ENCODE measurements around the gene TMEM127.
A peak's percentile ranks its signal among the peaks of the same experiment; 100 is the strongest.
"Not testable (repeated sequence)": the region's sequence is repeated elsewhere in the genome, so short reads cannot be mapped to it uniquely, and the experiment has no call there.

Gene TMEM127, protein sequence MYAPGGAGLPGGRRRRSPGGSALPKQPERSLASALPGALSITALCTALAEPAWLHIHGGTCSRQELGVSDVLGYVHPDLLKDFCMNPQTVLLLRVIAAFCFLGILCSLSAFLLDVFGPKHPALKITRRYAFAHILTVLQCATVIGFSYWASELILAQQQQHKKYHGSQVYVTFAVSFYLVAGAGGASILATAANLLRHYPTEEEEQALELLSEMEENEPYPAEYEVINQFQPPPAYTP

GRCh38 chr2:96265840-96266679 is at the start of gene TMEM127, which contains the start of gene CIAO1:
TMEM127 (minus strand) TSS chr2:96265997; CDS start chr2:96265381, 616 bp downstream.
CIAO1 (plus strand) TSS chr2:96266225; CDS start chr2:96266351, 126 bp downstream.
- H3K4me1 Mint-ChIP-seq (ENCODE audit: low read depth): peaks cover 52% of the 10 kb centered on the region
- H3K27me3 Mint-ChIP-seq: no peaks in the 10 kb centered on the region
- H3K36me3 Mint-ChIP-seq (ENCODE audit: low read depth): peaks cover 94% of the 10 kb centered on the region
- H3K9me3 Mint-ChIP-seq: no peaks in the 10 kb centered on the region
- H3K27ac Mint-ChIP-seq: peak within 1 kb of the TSS; percentile 99
- intact Hi-C loops (cut with micrococcal nuclease): loop anchor here (2.0 kb wide), 2 partner anchors 57 to 127 kb away; partner anchors contain the start of genes ASTL and STARD7
- H3K4me3 Mint-ChIP-seq: peak within 1 kb of the TSS; percentile 99

DNA sequence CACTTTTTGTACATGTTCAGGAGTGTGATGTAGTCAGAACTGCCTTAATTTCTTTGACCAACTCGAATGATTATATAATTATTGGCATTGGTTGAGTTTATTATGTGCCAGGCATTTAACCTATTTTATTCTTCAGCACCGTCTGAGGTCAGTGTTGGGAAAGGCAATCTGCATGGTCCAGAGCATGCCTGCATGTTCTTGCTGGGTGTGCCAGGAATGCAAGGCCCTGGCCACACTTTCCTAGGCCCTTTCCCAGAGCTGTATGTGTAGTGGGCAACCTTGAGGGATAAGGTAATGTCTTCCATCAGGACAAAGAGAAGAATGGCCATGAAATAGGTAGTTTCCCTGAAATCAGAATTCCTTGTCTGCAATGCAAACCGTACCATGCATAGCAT is 49.2 kb upstream of the TMEM127 start:
- Mint-ChIP-seq H3K9me3 (no peaks in the 10 kb centered on the region), H3K36me3 (ENCODE audit: low read depth) (peaks cover 85% of the 10 kb centered on the region), H3K4me1 (ENCODE audit: low read depth) (peaks cover 58% of the 10 kb centered on the region), H3K27me3 (no peaks in the 10 kb centered on the region), H3K4me3 (no peak overlapping the region), H3K27ac (no peak overlapping the region)
- intact Hi-C loops (cut with micrococcal nuclease): no loop called here

DNA sequence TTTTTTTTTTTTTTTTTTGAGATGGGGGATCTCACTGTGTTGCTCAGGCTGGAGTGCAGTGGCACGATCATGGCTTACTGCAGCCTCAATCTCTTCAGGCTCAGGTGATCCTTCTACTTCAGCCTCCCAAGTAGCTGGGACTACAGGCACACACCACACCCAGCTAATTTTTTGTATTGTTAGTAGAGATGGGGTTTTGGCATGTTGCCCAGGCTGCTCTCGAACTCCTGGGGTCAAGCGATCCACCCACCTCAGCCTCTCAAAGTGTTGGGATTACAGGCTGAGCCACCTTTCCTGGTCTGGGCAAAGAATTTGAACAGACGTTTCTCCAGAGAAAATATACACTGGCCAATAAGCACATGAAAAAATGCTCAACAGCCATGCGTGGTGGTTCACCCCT is 42.5 kb upstream of the TMEM127 start:
- Mint-ChIP-seq H3K9me3 (no peaks in the 10 kb centered on the region), H3K4me3 (no peak overlapping the region), H3K36me3 (ENCODE audit: low read depth) (peaks cover 97% of the 10 kb centered on the region), H3K27me3 (no peaks in the 10 kb centered on the region), H3K27ac (peak overlapping the region; percentile 76), H3K4me1 (ENCODE audit: low read depth) (peaks cover 69% of the 10 kb centered on the region)
- intact Hi-C loops (cut with micrococcal nuclease): loop anchor here (5.0 kb wide), 1 partner anchor 34 kb away; no protein-coding TSS in a partner anchor

DNA sequence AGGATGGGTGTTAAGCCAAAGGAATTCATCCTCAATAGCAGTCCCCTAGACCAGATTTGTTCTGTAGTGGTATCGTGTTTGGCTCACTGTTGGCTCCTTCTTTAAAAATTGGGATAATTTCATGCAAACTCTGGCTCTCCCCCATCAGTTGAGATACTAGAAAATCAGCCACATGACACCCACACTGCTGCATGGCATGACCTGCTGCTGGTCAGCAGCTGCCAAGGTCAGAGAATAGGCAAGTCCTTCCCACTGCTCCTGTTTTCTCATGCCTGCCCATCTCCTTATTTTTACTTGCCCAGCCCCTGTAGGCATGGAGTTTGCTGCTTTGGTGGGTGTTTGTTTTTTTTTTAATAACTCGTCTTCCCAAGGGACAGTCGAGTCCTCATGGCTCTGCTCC is 40.6 kb upstream of the TMEM127 start:
- intact Hi-C loops (cut with micrococcal nuclease): loop anchor here (5.0 kb wide), 1 partner anchor 36 kb away; no protein-coding TSS in a partner anchor
- Mint-ChIP-seq H3K9me3 (no peaks in the 10 kb centered on the region), H3K36me3 (ENCODE audit: low read depth) (peaks cover 97% of the 10 kb centered on the region), H3K27me3 (no peaks in the 10 kb centered on the region), H3K4me3 (peak overlapping the region; percentile 94), H3K27ac (peak overlapping the region; percentile 96), H3K4me1 (ENCODE audit: low read depth) (peaks cover 70% of the 10 kb centered on the region)

- H3K27ac Mint-ChIP-seq: peak overlapping the region; percentile 96
- intact Hi-C loops (cut with micrococcal nuclease): loop anchor here (2.0 to 5.0 kb wide), 3 partner anchors 15 to 203 kb away; no protein-coding TSS in a partner anchor
- peaks cover 74% of the 10 kb centered on the region for H3K4me1 Mint-ChIP-seq (ENCODE audit: low read depth)
- peaks cover 97% of the 10 kb centered on the region for H3K36me3 Mint-ChIP-seq (ENCODE audit: low read depth)
- H3K4me3 Mint-ChIP-seq: peak overlapping the region; percentile 94
- H3K27me3 Mint-ChIP-seq: no peaks in the 10 kb centered on the region
- H3K9me3 Mint-ChIP-seq: no peaks in the 10 kb centered on the region
These were observed 40.1 kb upstream of the TMEM127 start for GRCh38 chr2:96305979-96306308.

GRCh38 chr2:96305091-96305978 is 39.5 kb upstream of the TMEM127 start, which contains the start of gene SNRNP200:
SNRNP200 (minus strand) TSS chr2:96305546; CDS start chr2:96305437, 109 bp downstream.
- peak within 1 kb of the TSS; percentile 94 for H3K4me3 Mint-ChIP-seq

DNA sequence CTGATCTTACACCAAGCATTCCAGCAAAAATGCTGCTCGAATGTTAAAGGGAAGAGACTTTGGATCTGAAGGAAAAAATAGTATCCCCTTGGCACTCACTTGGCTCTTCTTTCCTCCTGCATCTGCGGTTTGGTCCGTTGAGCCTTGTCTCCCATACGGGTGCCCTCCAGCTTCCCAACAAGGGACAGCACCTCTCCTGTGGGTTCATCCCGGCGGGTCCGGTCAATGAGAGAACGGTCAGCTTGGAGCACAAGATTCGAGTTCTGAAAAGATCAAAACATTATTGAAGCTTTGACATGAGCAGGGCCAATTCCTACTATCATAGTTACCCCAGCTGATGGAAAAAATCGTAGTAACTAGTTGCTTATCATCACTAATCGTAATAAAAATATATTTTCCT is 38.8 kb upstream of the TMEM127 start:
- Mint-ChIP-seq H3K9me3 (no peaks in the 10 kb centered on the region), H3K27me3 (no peaks in the 10 kb centered on the region)

More at GRCh38 chr2:96305091-96305978, 39.5 kb upstream of the TMEM127 start, which contains the start of gene SNRNP200:
- no peaks in the 10 kb centered on the region for H3K27me3 Mint-ChIP-seq
- intact Hi-C loops (cut with micrococcal nuclease): loop anchor here (2.0 to 5.0 kb wide), 3 partner anchors 15 to 203 kb away; no protein-coding TSS in a partner anchor
- peaks cover 98% of the 10 kb centered on the region for H3K36me3 Mint-ChIP-seq (ENCODE audit: low read depth)
- H3K27ac Mint-ChIP-seq: peak within 1 kb of the TSS; percentile 96
- no peaks in the 10 kb centered on the region for H3K9me3 Mint-ChIP-seq
- peaks cover 75% of the 10 kb centered on the region for H3K4me1 Mint-ChIP-seq (ENCODE audit: low read depth)

GRCh38 chr2:96301865-96302264 is 36.1 kb upstream of the TMEM127 start:
- Mint-ChIP-seq H3K36me3 (ENCODE audit: low read depth) (peaks cover 100% of the 10 kb centered on the region), H3K4me3 (no peak overlapping the region), H3K4me1 (ENCODE audit: low read depth) (peaks cover 68% of the 10 kb centered on the region), H3K9me3 (no peaks in the 10 kb centered on the region), H3K27ac (peak overlapping the region; percentile 21), H3K27me3 (no peaks in the 10 kb centered on the region)
- intact Hi-C loops (cut with micrococcal nuclease): no loop called here

More for the DNA sequence above, 38.8 kb upstream of the TMEM127 start:
- Mint-ChIP-seq H3K4me3 (peak overlapping the region; percentile 94), H3K36me3 (ENCODE audit: low read depth) (peaks cover 98% of the 10 kb centered on the region), H3K27ac (peak overlapping the region; percentile 96), H3K4me1 (ENCODE audit: low read depth) (peaks cover 71% of the 10 kb centered on the region)
- intact Hi-C loops (cut with micrococcal nuclease): loop anchor here (2.0 to 5.0 kb wide), 3 partner anchors 16 to 204 kb away; no protein-coding TSS in a partner anchor

- H3K9me3 Mint-ChIP-seq: no peaks in the 10 kb centered on the region
- H3K4me3 Mint-ChIP-seq: no peak overlapping the region
- peaks cover 29% of the 10 kb centered on the region for H3K4me1 Mint-ChIP-seq (ENCODE audit: low read depth)
- H3K27me3 Mint-ChIP-seq: no peaks in the 10 kb centered on the region
- peaks cover 100% of the 10 kb centered on the region for H3K36me3 Mint-ChIP-seq (ENCODE audit: low read depth)
- intact Hi-C loops (cut with micrococcal nuclease): no loop called here
- H3K27ac Mint-ChIP-seq: no peak overlapping the region
These were observed 31.1 kb upstream of the TMEM127 start for GRCh38 chr2:96296925-96297324.

DNA sequence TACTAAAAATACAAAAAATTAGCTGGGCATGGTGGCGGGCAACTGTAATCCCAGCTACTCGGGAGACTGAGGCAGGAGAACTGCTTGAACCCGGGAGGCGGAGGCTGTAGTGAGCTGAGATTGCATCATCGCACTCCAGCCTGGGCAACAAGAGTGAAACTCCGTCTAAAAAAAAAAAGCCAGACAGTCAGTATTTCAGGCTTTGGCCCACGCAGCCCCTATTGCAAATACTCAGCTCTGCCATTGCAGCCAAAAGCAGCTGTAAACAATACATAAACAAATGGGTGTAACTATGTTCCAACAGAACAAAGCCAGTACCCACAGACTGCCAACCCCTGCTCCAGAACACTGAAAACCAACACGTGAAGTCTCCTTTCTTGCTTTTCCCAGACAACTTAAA is 28.5 kb upstream of the TMEM127 start:
- H3K27ac Mint-ChIP-seq; H3K27me3 Mint-ChIP-seq; H3K4me3 Mint-ChIP-seq; H3K9me3 Mint-ChIP-seq; intact Hi-C loops (cut with micrococcal nuclease): not testable (repeated sequence)
- H3K4me1 Mint-ChIP-seq (ENCODE audit: low read depth): peaks cover 15% of the 10 kb centered on the region
- H3K36me3 Mint-ChIP-seq (ENCODE audit: low read depth): peaks cover 100% of the 10 kb centered on the region

DNA sequence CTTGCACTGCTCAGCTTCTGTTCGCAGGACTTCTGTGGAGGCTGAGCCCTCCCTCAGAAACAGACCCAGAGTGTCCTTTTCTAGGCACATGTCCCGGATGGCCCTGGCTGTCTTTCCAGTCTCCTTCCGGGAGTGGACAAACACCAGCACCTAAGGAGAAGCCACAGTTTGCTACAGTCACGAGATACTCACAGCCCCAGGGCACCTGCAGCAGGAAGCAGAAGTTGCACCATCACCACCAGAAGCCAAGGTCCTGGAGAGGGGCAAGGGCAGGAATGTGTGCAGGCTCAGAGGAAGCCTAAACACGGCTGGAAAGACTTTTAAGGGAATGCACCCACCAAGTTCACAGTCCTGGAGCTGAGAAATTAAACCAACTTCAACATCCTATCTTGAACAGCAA is 26.0 kb upstream of the TMEM127 start:
- peaks cover 100% of the 10 kb centered on the region for H3K36me3 Mint-ChIP-seq (ENCODE audit: low read depth)

DNA sequence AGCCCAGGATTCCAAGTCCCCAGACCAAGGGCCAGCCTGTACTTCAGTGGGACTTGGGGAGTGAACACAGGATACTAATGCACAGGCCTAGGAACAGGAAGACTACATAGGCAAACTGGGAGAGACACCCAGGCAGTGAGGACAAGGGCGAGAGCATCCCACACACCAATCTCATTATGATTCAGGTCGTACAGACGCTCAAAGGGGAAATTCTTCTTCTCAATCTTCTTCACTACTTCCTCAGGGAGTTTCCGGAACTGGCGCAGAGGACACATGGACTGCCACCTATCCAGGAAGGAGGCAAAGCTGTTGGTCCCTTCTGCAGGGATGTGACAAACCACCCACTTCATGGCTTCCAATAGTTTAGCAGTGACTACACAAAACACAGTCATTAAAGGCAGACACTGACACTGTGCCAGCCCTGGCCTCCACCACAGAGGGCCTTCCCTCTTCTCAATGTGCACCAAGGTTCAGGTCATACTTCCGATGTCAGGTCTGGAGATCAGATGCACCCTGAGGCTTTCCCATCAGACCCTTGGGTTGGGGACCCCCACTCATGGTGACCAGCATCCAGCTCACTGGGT is 21.6 kb upstream of the TMEM127 start:
- Mint-ChIP-seq H3K27ac (no peak overlapping the region), H3K4me3 (no peak overlapping the region), H3K9me3 (no peaks in the 10 kb centered on the region), H3K27me3 (no peaks in the 10 kb centered on the region), H3K4me1 (ENCODE audit: low read depth) (peaks cover 5% of the 10 kb centered on the region), H3K36me3 (ENCODE audit: low read depth) (peaks cover 100% of the 10 kb centered on the region)
- intact Hi-C loops (cut with micrococcal nuclease): no loop called here

More for the DNA sequence above, 26.0 kb upstream of the TMEM127 start:
- H3K4me3 Mint-ChIP-seq: no peak overlapping the region
- no peak overlapping the region for H3K27ac Mint-ChIP-seq
- intact Hi-C loops (cut with micrococcal nuclease): no loop called here
- H3K4me1 Mint-ChIP-seq (ENCODE audit: low read depth): peaks cover 5% of the 10 kb centered on the region
- H3K27me3 Mint-ChIP-seq: no peaks in the 10 kb centered on the region
- no peaks in the 10 kb centered on the region for H3K9me3 Mint-ChIP-seq
